HK-2 (cell line): ENCODE measurements around the gene APIP.
A peak's percentile ranks its signal among the peaks of the same experiment; 100 is the strongest.

Experiments used
- DNase-seq: peaks from one replicate; pipeline ENCODE4 v3.0.0-alpha.2; 2018; ENCODE audit not compliant: unreplicated experiment

Gene APIP

DNA sequence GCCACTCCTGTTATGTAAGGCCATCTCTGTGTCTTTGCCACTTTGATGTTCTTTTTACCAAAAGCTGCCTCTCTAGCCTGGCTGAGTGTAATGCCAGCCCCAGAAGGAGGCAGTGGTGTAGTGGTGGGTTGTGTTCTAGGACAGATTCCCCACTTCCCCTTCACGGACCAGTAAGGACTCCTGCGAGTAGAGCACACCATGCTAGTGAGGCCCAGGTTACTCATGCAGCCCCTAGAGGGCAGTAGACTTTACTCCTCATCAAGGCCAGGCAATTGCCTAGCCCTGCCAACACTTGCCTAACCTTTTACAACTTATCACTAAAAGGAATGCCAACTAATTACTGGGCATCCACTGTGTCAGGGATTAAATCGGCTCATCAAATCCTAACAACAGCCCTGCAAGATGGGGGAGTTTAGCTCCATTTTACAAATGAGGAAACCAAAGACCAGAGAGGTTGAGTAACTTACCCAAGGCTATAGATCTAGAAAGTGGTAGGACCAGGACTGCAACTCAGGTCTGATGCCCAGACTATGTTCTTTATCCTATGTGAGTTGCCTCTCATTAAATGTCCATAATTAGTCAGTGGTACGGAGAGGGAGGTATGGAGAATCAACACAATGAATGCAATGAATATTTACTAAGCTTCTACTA lies 75.3 kb downstream of the APIP start:
- DNase-seq: peak; percentile 8

DNA sequence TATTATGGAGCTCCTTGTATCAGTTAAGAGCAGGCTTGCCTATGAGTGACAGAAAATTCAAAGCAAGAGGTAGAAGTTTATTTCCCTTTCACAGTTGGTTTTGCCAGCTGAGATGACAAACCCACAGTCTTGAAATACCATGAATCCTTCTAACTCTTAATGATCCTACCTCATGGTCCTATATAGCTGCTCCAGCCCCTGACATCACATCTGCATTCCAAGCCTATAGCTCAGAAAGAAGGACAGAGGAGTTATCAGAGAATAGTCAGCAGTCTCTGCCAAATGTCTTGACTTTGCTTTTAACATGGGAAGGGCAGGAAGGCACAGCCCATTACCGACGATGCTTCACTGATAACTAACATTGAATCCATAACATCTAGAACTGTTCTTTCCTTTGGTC lies 76.2 kb downstream of the APIP start:
- no peak for DNase-seq

DNA sequence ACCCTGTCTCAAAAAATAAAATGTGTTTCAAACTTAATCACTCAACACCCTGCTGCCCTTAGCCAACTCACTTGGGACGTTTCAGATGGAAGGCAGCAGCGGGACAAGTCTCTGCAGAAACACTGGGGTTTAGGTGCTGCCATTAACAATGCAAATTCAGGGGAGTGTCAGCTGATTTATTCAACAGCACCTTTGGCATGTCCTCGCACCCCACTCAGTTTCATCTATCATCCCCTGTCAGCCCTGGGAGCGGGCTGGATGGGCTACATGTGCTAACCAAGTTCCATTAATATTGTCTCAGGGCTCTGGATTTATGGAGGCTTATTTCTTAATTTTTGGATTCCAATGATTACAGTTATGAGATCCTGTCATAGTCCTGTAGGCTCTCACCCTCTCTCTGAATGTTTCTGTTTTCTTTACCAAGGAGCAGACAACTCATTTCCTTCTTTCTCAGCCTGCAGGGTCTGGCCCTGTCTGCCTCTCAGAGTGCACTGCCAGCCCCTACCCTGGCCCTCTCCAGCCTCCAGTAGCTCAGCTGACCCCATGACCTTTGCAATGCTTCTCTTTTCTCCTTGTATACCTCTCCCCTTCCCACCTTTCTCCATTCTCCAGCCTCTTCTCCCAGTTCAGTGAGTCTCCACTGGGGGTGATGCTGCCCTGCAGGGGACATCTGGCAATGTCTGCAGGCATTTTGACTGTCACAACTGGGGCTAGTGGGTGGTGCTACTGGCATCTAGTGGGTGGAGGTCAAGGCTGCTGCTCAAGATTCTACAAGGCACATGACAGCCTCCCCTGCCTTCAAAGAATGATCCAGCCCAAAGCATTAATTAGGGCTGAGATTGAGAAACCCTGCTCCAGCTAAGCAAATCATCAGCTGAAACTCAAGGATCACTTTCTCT lies 79.0 kb downstream of the APIP start:
- no peak for DNase-seq

DNA sequence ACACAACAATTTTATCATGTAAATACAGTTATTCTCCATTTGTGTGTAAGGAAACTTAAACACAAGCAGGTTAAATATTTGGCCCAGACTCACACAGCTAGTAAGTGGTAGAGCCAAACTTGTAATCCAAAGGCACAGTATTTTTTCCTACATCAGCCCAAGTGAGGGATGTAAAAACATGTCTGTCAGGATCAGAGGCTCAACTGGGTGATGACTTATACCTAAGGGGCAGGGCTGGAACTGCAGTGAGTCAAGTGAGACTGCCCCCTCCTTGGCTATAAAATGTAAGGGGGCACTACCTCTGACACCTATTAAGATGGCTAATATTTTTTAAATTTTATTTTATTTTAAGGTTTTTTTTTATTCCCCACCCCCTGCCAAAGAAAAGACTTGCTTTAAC lies 82.6 kb downstream of the APIP start:
- no peak for DNase-seq
